Stimulated activated CD8-positive, alpha-beta memory T cell treated with anti-CD3 and anti-CD28 coated beads, Interleukin-7, amount 100 ng/mL, for 48 hours (primary cell): ENCODE results near the gene PCIF1.
A peak's percentile ranks its signal among the peaks of the same experiment; 100 is the strongest.

Experiments
- DNase-seq, 2 donors: peaks; one replicate each; pipeline ENCODE4 v3.0.0-alpha.2; 2020; ENCODE audit warnings: low read depth in 1 of 2; ENCODE audit errors: extremely low read depth in 1 of 2

PCIF1 gene

GRCh38 chr20:45904583-45905504, 29.6 kb upstream of the PCIF1 start:
- DNase-seq: no peak

- no peak for DNase-seq
Observed at GRCh38 chr20:45905505-45906079, 28.9 kb upstream of the PCIF1 start.

GRCh38 chr20:45907219-45907948, 27.1 kb upstream of the PCIF1 start:
- DNase-seq: no peak

GRCh38 chr20:45908084-45908483, 26.4 kb upstream of the PCIF1 start:
- DNase-seq: no peak

GRCh38 chr20:45909336-45909808, 25.1 kb upstream of the PCIF1 start:
- DNase-seq: no peak

- no peak for DNase-seq
Observed at GRCh38 chr20:45909817-45910669, 24.4 kb upstream of the PCIF1 start.

GRCh38 chr20:45910670-45911485, 23.6 kb upstream of the PCIF1 start:
- DNase-seq: peak; percentile 92 to 98

- DNase-seq: no peak
Observed at GRCh38 chr20:45911486-45912343, 22.8 kb upstream of the PCIF1 start, which contains the start of gene PLTP. Gene PLTP (minus strand): TSS chr20:45912155. CDS start chr20:45911452, 703 bp downstream.

GRCh38 chr20:45912344-45912682, 22.2 kb upstream of the PCIF1 start:
- DNase-seq: no peak

GRCh38 chr20:45913116-45913515, 21.4 kb upstream of the PCIF1 start:
- no peak for DNase-seq

- DNase-seq: no peak
Observed at GRCh38 chr20:45917790-45918141, 16.7 kb upstream of the PCIF1 start.

- DNase-seq: no peak
Observed at GRCh38 chr20:45918182-45918737, 16.2 kb upstream of the PCIF1 start.

GRCh38 chr20:45918779-45919537, 15.5 kb upstream of the PCIF1 start:
- DNase-seq: no peak

- DNase-seq: no peak
Observed at GRCh38 chr20:45919542-45920399, 14.7 kb upstream of the PCIF1 start.

GRCh38 chr20:45920462-45921336, 13.8 kb upstream of the PCIF1 start:
- no peak for DNase-seq
